ENCODE measurements around the gene SLC30A2. TPM values are rescaled to one million over a fixed set of nuclear protein-coding genes. Genes with fewer than 3 reads are reported as not detected.

The SLC30A2 gene
- polyA plus RNA-seq, 1 donor (not counting 4 experiments of a cell fraction or from before 2014, with no cell fraction given): not detected

DNA sequence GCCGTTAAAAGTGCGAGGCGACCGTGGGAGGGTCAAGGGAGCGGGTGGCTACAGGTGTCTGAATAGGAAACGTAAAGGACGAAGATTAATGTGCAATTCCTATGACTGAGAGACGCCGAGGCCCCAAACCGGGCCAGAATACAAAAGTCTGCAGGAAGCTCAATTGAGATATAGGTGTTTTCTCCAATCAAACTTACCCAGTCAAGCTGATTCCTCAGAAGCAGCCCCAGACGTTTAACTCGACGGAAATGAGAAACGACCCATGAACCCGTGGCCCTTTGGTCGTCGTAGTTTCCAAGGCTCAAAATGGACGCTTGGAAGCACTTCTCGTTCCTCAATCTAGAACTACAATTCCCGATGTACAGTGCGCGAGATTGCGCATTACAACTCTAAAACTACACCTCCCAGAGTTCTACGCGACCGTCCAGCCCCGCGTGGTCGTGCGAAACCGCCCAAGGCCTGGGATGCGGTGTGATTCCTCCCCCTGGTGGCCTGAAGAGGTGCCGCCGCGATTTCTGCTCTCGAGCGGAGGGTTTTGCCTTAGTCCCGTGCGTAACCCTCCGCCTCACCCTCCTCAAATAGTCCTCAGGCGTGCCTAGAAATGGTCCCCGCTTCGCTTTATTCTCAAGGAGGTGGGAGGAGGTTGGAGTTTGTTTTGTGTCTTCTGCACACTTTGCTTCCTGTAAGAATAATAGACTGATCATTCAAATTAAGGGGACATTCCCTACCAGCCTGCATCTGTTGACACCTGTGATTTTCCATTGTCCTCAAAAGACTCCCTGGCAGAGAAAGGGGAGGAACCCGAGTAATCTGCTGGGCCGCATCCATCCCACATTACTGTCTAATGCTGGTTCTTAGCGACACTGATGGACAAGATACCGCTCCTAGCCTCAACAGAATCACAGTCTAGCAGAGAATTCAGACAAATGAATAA is 47.8 kb downstream of the SLC30A2 start, which contains the start of gene PAFAH2:
Gene PAFAH2, minus strand, starts transcription at position 236 of the 934 bp plus-strand sequence. CDS start 7,247 bp downstream, outside the sequence.
- no peaks in the 10 kb centered on the region for H4K20me1 ChIP-seq (ENCODE audit: control insufficient read depth, extremely low read depth, insufficient read depth, low read length)
- dilution Hi-C loops (cut with MboI; ENCODE audit: extremely low pct_ligation_motif_present, low sequenced_read_pairs): loop anchor here (25.0 kb wide), 1 partner anchor 111 kb away; the partner anchor contains the start of gene PAQR7

DNA sequence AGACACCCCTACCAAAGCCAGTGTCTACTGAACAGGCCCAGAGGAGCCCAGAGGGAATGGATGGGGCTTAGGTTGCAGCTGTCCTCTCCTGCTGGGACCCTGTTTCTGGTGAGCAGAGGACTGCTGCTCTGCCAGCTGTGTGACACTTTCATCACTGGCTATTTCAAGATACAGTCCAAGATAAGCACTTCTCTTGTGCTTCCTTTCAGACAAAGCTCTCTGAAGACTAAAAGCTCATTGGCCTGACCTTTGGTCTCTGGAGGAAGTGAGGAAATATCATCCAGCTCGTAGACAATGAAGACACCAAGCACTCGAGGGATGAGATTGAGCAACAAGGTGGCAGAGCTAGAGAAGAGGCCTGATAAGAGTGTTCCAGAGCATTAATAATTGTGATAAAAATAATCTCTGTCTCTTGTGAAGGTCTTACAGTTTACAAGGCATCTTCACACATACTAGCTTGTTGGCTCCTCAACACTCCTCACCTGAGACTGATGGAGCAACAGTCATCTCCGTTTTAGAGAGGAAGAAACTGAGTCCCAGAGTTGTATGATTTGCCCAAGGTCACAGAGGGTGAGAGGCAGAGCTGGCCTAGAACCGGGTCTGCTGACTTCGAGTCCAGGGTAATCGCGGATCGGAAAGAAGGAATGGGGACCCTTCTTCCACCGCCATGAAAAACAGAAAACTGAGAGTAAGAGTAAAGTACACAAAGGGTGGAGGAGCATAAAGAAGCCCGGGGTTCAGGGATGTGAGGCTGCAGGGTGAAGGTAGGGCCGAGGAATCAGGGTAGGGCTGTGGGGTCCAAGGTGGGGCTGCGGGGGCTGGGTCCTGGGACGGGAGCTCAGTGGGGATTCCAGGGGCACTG is 48.7 kb downstream of the SLC30A2 start:
- Histone ChIP-seq H3K4me3 (ENCODE audit: control insufficient read depth in 2 of 3, extremely low read depth in 1 of 3, insufficient read depth in 2 of 3, low read depth in 1 of 3, low read length in 3 of 3) (peak overlapping the region; percentile 65 to 92 (median 90)), H2AFZ (ENCODE audit: control insufficient read depth, low read length) (peak overlapping the region; percentile 88), H3K27ac (ENCODE audit: control insufficient read depth, insufficient read depth, low read length) (peak overlapping the region; percentile 75), H3K9me3 (ENCODE audit: control insufficient read depth, low read depth, low read length) (no peaks in the 10 kb centered on the region), H3K4me1 (ENCODE audit: control insufficient read depth, extremely low read depth, insufficient read depth, low read length) (peaks cover 15% of the 10 kb centered on the region), H3K36me3 (ENCODE audit: control insufficient read depth in 2 of 2, extremely low read depth in 1 of 2, insufficient read depth in 2 of 2, low read length in 2 of 2) (peaks cover 0 to 1% of the 10 kb centered on the region in 2 experiments), H3K9ac (ENCODE audit: control insufficient read depth, extremely low read depth, insufficient read depth, low read length) (peak overlapping the region; percentile 81), H3K9me1 (ENCODE audit: control insufficient read depth, extremely low read depth, insufficient read depth, low read length) (peaks cover 2% of the 10 kb centered on the region), H3K4me2 (ENCODE audit: control insufficient read depth, extremely low read depth, insufficient read depth, low read depth, low read length) (peak overlapping the region; percentile 88), H3K27me3 (ENCODE audit: control insufficient read depth, extremely low read depth, insufficient read depth, low read length) (no peaks in the 10 kb centered on the region), H3K79me2 (ENCODE audit: control insufficient read depth, insufficient read depth, low read length) (peaks cover 7% of the 10 kb centered on the region), H4K20me1 (ENCODE audit: control insufficient read depth, extremely low read depth, insufficient read depth, low read length) (no peaks in the 10 kb centered on the region)
- DNase-seq (ENCODE audit: low read depth, low spot score): no peak
- no peak for FAIRE-seq
- TF ChIP-seq, protein P1, sequence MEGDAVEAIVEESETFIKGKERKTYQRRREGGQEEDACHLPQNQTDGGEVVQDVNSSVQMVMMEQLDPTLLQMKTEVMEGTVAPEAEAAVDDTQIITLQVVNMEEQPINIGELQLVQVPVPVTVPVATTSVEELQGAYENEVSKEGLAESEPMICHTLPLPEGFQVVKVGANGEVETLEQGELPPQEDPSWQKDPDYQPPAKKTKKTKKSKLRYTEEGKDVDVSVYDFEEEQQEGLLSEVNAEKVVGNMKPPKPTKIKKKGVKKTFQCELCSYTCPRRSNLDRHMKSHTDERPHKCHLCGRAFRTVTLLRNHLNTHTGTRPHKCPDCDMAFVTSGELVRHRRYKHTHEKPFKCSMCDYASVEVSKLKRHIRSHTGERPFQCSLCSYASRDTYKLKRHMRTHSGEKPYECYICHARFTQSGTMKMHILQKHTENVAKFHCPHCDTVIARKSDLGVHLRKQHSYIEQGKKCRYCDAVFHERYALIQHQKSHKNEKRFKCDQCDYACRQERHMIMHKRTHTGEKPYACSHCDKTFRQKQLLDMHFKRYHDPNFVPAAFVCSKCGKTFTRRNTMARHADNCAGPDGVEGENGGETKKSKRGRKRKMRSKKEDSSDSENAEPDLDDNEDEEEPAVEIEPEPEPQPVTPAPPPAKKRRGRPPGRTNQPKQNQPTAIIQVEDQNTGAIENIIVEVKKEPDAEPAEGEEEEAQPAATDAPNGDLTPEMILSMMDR (optimal IDR thresholded peaks at IDR 0.05 in 1 of 3, IDR thresholded peaks at IDR 0.05 in 1 of 3, conservative IDR thresholded peaks at IDR 0.05 in 1 of 3; ENCODE audit: extremely low read depth in 1 of 3, insufficient read depth in 2 of 3, low read length in 3 of 3): no peak
- no peak for TF ChIP-seq EZH2 (IDR thresholded peaks at IDR 0.05; ENCODE audit: low read length)
- dilution Hi-C loops (cut with MboI; ENCODE audit: extremely low pct_ligation_motif_present, low sequenced_read_pairs): loop anchor here (25.0 kb wide), 1 partner anchor 110 kb away; the partner anchor contains the start of gene PAQR7

More for the DNA sequence above, 47.8 kb downstream of the SLC30A2 start, which contains the start of gene PAFAH2:
- H3K4me3 ChIP-seq (ENCODE audit: control insufficient read depth in 2 of 3, extremely low read depth in 1 of 3, insufficient read depth in 2 of 3, low read depth in 1 of 3, low read length in 3 of 3): peak within 1 kb of the TSS; percentile 65 to 92 (median 90)
- TF ChIP-seq EZH2 (IDR thresholded peaks at IDR 0.05; ENCODE audit: low read length): no peak
- TF ChIP-seq, protein P1 (optimal IDR thresholded peaks at IDR 0.05 in 1 of 3, IDR thresholded peaks at IDR 0.05 in 1 of 3, conservative IDR thresholded peaks at IDR 0.05 in 1 of 3; ENCODE audit: extremely low read depth in 1 of 3, insufficient read depth in 2 of 3, low read length in 3 of 3): peak; percentile 97 to 100 (median 99)
- DNase-seq (ENCODE audit: low read depth, low spot score) (peak; percentile 93), FAIRE-seq (peak; percentile 88)
- peaks cover 7% of the 10 kb centered on the region for H3K79me2 ChIP-seq (ENCODE audit: control insufficient read depth, insufficient read depth, low read length)
- peaks cover 15% of the 10 kb centered on the region for H3K4me1 ChIP-seq (ENCODE audit: control insufficient read depth, extremely low read depth, insufficient read depth, low read length)
- peak within 1 kb of the TSS; percentile 75 for H3K27ac ChIP-seq (ENCODE audit: control insufficient read depth, insufficient read depth, low read length)
- H3K27me3 ChIP-seq (ENCODE audit: control insufficient read depth, extremely low read depth, insufficient read depth, low read length): no peaks in the 10 kb centered on the region
- peak within 1 kb of the TSS; percentile 88 for H3K4me2 ChIP-seq (ENCODE audit: control insufficient read depth, extremely low read depth, insufficient read depth, low read depth, low read length)
- peaks cover 2% of the 10 kb centered on the region for H3K9me1 ChIP-seq (ENCODE audit: control insufficient read depth, extremely low read depth, insufficient read depth, low read length)
- no peaks in the 10 kb centered on the region for H3K9me3 ChIP-seq (ENCODE audit: control insufficient read depth, low read depth, low read length)
- H2AFZ ChIP-seq (ENCODE audit: control insufficient read depth, low read length): peak within 1 kb of the TSS; percentile 98
- no peaks in the 10 kb centered on the region for H3K36me3 ChIP-seq (ENCODE audit: control insufficient read depth in 2 of 2, extremely low read depth in 1 of 2, insufficient read depth in 2 of 2, low read length in 2 of 2)
- peak within 1 kb of the TSS; percentile 81 for H3K9ac ChIP-seq (ENCODE audit: control insufficient read depth, extremely low read depth, insufficient read depth, low read length)

Measured in keratinocyte (primary cell).